Right forelimb (tissue), 1 donor: Measurements from ENCODE around the gene LNP1.

Source experiments
- DNase-seq: peaks from one replicate; pipeline ENCODE4 v3.0.0-alpha.2; 2018

The LNP1 gene

GRCh38 chr3:100399341-100400071 is 1.8 kb upstream of the LNP1 start:
- no peak for DNase-seq

- no peak for DNase-seq
Observed at GRCh38 chr3:100400419-100400779, 940 bp upstream of the LNP1 start.

- no peak for DNase-seq
Observed at GRCh38 chr3:100401674-100402041, 319 bp downstream of the LNP1 start.

- no peak for DNase-seq
Observed at GRCh38 chr3:100402256-100402655, 917 bp downstream of the LNP1 start.

- DNase-seq, result no peak
Observed at GRCh38 chr3:100402891-100403290, 1.6 kb downstream of the LNP1 start.

- no peak for DNase-seq
Observed at GRCh38 chr3:100403362-100404249, 2.3 kb downstream of the LNP1 start.

- DNase-seq, result no peak
Observed at GRCh38 chr3:100404250-100404548, 2.9 kb downstream of the LNP1 start.

GRCh38 chr3:100407164-100407563 is 5.8 kb downstream of the LNP1 start:
- no peak for DNase-seq

- DNase-seq, result no peak
Observed at GRCh38 chr3:100407977-100408532, 6.7 kb downstream of the LNP1 start.

GRCh38 chr3:100411091-100411982 is 10.0 kb downstream of the LNP1 start:
- no peak for DNase-seq

GRCh38 chr3:100412912-100413590 is 11.7 kb downstream of the LNP1 start:
- no peak for DNase-seq

GRCh38 chr3:100413613-100414012 is 12.3 kb downstream of the LNP1 start:
- DNase-seq, result no peak

GRCh38 chr3:100416176-100416575 is 14.8 kb downstream of the LNP1 start:
- DNase-seq, result no peak

GRCh38 chr3:100416863-100417262 is 15.5 kb downstream of the LNP1 start:
- DNase-seq, result no peak

- DNase-seq, result no peak
Observed at GRCh38 chr3:100419406-100419805, 18.1 kb downstream of the LNP1 start.

- no peak for DNase-seq
Observed at GRCh38 chr3:100420885-100421284, 19.5 kb downstream of the LNP1 start.

GRCh38 chr3:100423611-100424010 is 22.3 kb downstream of the LNP1 start:
- no peak for DNase-seq

GRCh38 chr3:100424261-100424660 is 22.9 kb downstream of the LNP1 start:
- DNase-seq, result no peak

- no peak for DNase-seq
Observed at GRCh38 chr3:100425316-100425715, 24.0 kb downstream of the LNP1 start.

GRCh38 chr3:100426067-100426682 is 24.8 kb downstream of the LNP1 start:
- DNase-seq, result no peak

- DNase-seq, result no peak
Observed at GRCh38 chr3:100427699-100428098, 26.4 kb downstream of the LNP1 start.

- DNase-seq, result no peak
Observed at GRCh38 chr3:100429187-100429716, 27.9 kb downstream of the LNP1 start.
